HL-60 (cell line): ENCODE measurements around the gene EEA1.
A peak's percentile ranks its signal among the peaks of the same experiment; 100 is the strongest.

Experiments used
- DNase-seq, 2 experiments: peaks; one replicate each; pipeline ENCODE4 v3.0.0-alpha.2; 2010 to 2020; ENCODE audit warnings: low read depth in 1 of 2, low spot score in 1 of 2
- H3K27ac ChIP-seq: fragments of 250-450 bp; sonication (Bioruptor Pico); replicated peaks from 2 replicates; pipeline ENCODE4 v1.5.1; 2020; ENCODE audit warnings: mild to moderate bottlenecking, moderate library complexity
- H3K27me3 ChIP-seq: fragments of 250-450 bp; sonication (Bioruptor Pico); 2 replicates; pipeline ENCODE4 v1.5.1; 2021; ENCODE audit warnings: mild to moderate bottlenecking, moderate library complexity; ENCODE audit not compliant: insufficient read depth, poor library complexity, severe bottlenecking
- H3K4me3 ChIP-seq: replicated peaks from 2 replicates; pipeline ENCODE4 v1.5.1; 2011; ENCODE audit warnings: mild to moderate bottlenecking, control low read depth, low read length; ENCODE audit not compliant: insufficient read depth
- GABPA ChIP-seq: IDR thresholded peaks from 2 replicates; pipeline ENCODE4 v1.6.1; 2012; ENCODE audit warnings: low read depth
- POLR2AphosphoS5 ChIP-seq: IDR thresholded peaks from 2 replicates; pipeline ENCODE4 v1.6.1; 2012; ENCODE audit warnings: low read depth
- SPI1 ChIP-seq: IDR thresholded peaks from 2 replicates; pipeline ENCODE4 v1.6.1; 2012; ENCODE audit warnings: low read depth, mild to moderate bottlenecking, borderline replicate concordance
- TF ChIP-seq, protein P1 (sequence below): IDR thresholded peaks from 2 replicates; pipeline ENCODE4 v1.6.1; 2012; ENCODE audit warnings: low read depth; ENCODE audit not compliant: insufficient replicate concordance
- TF ChIP-seq, protein P2 (sequence below): IDR thresholded peaks from one replicate; pipeline ENCODE4 v1.5.1; 2011; ENCODE audit warnings: low read length, control low read depth, inconsistent platforms; ENCODE audit not compliant: insufficient read depth

EEA1 gene

DNA sequence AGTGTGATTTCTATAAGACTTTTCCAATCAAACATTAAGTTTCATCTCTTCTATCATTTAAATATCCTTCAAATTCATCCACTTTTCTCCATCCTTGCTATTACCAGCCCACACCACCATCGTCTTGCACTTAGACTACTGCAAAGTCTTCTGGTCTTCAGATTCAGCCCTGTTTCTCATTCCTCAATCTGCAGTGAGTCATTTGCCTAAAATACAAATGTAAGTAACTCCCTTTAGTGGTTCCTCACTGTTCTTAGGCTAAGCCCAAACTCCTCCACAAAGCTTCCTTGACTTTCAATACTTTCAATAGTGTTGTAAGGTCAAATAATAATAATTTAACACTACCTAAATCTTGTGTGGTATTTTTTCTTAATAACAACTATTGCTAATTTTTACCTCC, 143.1 kb downstream of the EEA1 start:
- no peak for DNase-seq
- TF ChIP-seq POLR2AphosphoS5 (no peak), SPI1 (no peak), GABPA (no peak)
- TF ChIP-seq, protein P1, sequence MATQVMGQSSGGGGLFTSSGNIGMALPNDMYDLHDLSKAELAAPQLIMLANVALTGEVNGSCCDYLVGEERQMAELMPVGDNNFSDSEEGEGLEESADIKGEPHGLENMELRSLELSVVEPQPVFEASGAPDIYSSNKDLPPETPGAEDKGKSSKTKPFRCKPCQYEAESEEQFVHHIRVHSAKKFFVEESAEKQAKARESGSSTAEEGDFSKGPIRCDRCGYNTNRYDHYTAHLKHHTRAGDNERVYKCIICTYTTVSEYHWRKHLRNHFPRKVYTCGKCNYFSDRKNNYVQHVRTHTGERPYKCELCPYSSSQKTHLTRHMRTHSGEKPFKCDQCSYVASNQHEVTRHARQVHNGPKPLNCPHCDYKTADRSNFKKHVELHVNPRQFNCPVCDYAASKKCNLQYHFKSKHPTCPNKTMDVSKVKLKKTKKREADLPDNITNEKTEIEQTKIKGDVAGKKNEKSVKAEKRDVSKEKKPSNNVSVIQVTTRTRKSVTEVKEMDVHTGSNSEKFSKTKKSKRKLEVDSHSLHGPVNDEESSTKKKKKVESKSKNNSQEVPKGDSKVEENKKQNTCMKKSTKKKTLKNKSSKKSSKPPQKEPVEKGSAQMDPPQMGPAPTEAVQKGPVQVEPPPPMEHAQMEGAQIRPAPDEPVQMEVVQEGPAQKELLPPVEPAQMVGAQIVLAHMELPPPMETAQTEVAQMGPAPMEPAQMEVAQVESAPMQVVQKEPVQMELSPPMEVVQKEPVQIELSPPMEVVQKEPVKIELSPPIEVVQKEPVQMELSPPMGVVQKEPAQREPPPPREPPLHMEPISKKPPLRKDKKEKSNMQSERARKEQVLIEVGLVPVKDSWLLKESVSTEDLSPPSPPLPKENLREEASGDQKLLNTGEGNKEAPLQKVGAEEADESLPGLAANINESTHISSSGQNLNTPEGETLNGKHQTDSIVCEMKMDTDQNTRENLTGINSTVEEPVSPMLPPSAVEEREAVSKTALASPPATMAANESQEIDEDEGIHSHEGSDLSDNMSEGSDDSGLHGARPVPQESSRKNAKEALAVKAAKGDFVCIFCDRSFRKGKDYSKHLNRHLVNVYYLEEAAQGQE, result no peak
- TF ChIP-seq, protein P2, sequence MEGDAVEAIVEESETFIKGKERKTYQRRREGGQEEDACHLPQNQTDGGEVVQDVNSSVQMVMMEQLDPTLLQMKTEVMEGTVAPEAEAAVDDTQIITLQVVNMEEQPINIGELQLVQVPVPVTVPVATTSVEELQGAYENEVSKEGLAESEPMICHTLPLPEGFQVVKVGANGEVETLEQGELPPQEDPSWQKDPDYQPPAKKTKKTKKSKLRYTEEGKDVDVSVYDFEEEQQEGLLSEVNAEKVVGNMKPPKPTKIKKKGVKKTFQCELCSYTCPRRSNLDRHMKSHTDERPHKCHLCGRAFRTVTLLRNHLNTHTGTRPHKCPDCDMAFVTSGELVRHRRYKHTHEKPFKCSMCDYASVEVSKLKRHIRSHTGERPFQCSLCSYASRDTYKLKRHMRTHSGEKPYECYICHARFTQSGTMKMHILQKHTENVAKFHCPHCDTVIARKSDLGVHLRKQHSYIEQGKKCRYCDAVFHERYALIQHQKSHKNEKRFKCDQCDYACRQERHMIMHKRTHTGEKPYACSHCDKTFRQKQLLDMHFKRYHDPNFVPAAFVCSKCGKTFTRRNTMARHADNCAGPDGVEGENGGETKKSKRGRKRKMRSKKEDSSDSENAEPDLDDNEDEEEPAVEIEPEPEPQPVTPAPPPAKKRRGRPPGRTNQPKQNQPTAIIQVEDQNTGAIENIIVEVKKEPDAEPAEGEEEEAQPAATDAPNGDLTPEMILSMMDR, result no peak
- no peak overlapping the region for H3K27ac ChIP-seq
- H3K27me3 ChIP-seq, result no peaks in the 10 kb centered on the region
- H3K4me3 ChIP-seq, result no peak overlapping the region

DNA sequence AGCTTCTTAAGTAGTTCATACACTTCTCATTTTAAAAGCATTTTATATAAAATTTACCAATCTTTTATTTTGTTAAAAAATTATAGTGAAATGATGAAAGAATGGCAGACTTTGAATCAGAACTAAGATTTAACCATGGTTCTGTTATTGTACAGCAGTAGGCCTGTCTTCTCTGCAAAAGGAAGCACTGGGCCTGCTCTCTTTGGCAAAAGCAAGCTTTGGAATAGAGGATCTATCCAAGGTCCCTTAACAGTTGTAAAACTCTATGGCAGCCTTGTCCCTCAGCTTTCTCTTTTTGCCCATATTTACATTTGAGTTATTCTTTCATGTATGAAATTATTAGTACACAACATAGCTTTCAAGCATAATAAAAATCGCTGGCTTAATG, 143.5 kb downstream of the EEA1 start:
- Histone ChIP-seq H3K4me3 (no peak overlapping the region), H3K27me3 (no peaks in the 10 kb centered on the region), H3K27ac (no peak overlapping the region)
- no peak for DNase-seq
- TF ChIP-seq, protein P1, result no peak
- TF ChIP-seq GABPA, result no peak
- TF ChIP-seq POLR2AphosphoS5, result no peak
- TF ChIP-seq, protein P2, result no peak

DNA sequence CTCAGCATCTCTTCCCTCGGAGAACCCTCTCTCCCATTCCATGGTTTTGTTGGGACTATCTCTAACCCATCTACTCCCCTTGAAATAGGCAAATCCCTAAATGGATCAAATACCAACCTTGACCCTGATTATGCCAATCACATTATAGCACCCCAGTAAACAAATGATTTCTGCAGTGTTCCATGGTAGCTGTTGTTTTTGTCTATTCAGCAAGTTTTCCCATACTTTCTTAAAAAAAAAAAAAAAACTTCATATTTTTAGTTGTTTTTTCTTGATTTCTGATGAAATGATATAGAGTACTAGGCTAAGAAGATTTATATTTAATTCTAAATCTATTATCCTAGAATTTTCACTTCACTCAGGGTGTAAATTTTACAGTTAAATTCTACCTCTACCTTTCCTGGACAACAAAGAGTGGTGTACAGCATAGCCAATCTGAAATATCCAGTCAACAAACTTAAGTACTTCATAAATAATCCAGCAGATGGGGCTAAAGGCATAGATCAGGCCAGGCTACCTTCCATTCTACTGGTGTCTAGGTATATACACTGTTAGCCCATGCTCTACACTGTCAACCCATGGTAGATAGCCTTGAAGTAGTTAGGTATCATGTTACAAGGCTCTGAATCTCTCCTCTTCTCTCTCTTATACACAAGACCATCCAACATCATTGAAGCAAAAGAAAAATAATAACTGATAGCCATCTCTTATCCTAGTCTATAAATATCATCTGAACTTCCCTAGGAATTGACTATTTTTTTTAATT, 144.1 kb downstream of the EEA1 start:
- Histone ChIP-seq H3K27ac (no peak overlapping the region), H3K4me3 (no peak overlapping the region), H3K27me3 (no peaks in the 10 kb centered on the region)
- TF ChIP-seq, protein P2, result peak; percentile 15
- TF ChIP-seq SPI1, result no peak
- peak; percentile 38 to 55 for DNase-seq

DNA sequence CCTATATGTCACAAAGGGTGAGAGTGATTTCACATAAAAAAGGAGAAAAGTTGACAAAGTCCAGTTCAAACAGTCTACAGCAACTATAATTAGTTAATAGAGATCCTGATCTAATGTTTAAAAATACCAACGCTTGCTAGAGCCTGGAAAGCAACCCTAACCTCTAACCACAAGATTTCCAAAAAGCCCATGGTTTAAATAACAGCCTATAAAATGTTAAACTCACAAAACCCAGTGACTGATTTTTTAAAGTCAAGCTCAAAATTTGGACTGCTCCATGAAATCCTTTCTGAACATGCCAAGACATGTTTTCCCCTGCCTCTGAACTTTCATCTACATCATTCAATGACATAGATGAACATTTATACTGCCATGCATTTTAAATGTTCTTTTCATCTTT, 144.7 kb downstream of the EEA1 start:
- no peak for DNase-seq
- Histone ChIP-seq H3K4me3 (no peak overlapping the region), H3K27me3 (no peaks in the 10 kb centered on the region), H3K27ac (no peak overlapping the region)
- TF ChIP-seq, protein P2, result no peak
- TF ChIP-seq, protein P1, result no peak
- TF ChIP-seq SPI1, result no peak
- TF ChIP-seq GABPA, result no peak
- no peak for TF ChIP-seq POLR2AphosphoS5
